GM12878 (cell line): ENCODE data around the gene RAD54L2. TPM values are rescaled to one million over a fixed set of nuclear protein-coding genes. Genes with fewer than 3 reads are reported as not detected.
"Not testable (repeated sequence)": the region's sequence is repeated elsewhere in the genome, so short reads cannot be mapped to it uniquely, and the experiment has no call there.

Experiments used
- ATAC-seq: fragments of 200-7000 bp; cut with Tn5 transposase; 3 replicates; pipeline ENCODE4 v1.9.1; 2020; ENCODE audit warnings: mild to moderate bottlenecking, moderate library complexity
- BruUV-seq: library from RNA; stranded (reverse); fragments of 400-500 nt; replicated peaks from 2 replicates; lab custom pipeline; 2021; lab: Mats Ljungman, UMichigan
- CTCF ChIA-PET: fragments of 300-600 bp; sonication (Branson Sonifier 250); formaldehyde crosslinking; extraction: SDS; loops from one replicate; lab custom pipeline; 2021; ENCODE audit warnings: inconsistent platforms; lab: Yijun Ruan, JAX
- POLR2A ChIA-PET: fragments of 350-600 bp; formaldehyde crosslinking; extraction: SDS; loops from one replicate; lab custom pipeline; 2021; ENCODE audit warnings: inconsistent platforms; lab: Charles Lee
- RAD21 ChIA-PET: fragments of 300-600 bp; sonication (Branson Sonifier 250); formaldehyde crosslinking; loops from one replicate; lab custom pipeline; 2023; ENCODE audit warnings: antibody characterized with exemption; ENCODE audit not compliant: unreplicated experiment; lab: Charles Lee
- SMC1A ChIA-PET: fragments of 300-600 bp; sonication (Branson Sonifier 250); formaldehyde crosslinking; loops from one replicate; lab custom pipeline; 2023; ENCODE audit not compliant: unreplicated experiment, uncharacterized antibody; lab: Charles Lee
- DNase-seq: peaks from one replicate; pipeline ENCODE4 v3.0.0-alpha.2; 2011; ENCODE audit warnings: low read depth, low spot score
- FAIRE-seq: peaks from 3 replicates; lab custom pipeline; 2011; peaks lifted over from hg19 to GRCh38; lab: Jason Lieb, UNC
- H2AFZ ChIP-seq: 2 replicates; pipeline ENCODE4 v1.6.0; 2011; ENCODE audit warnings: low read depth, low read length, control low read depth; ENCODE audit not compliant: control insufficient read depth
- H3K27ac ChIP-seq: 2 replicates; pipeline ENCODE4 v1.5.1; 2011; ENCODE audit warnings: control low read depth; ENCODE audit not compliant: control insufficient read depth, insufficient read depth
- H3K27me3 ChIP-seq, 2 experiments: replicated peaks in 1 of 2; 2 replicates each; pipeline versions ENCODE4 v1.6.0 to v1.6.1; 2011; ENCODE audit warnings: low read length in 1 of 2; ENCODE audit not compliant: control insufficient read depth in 2 of 2, insufficient read depth in 2 of 2
- H3K36me3 ChIP-seq, 2 experiments: 2 replicates each; pipeline ENCODE4 v1.5.1; 2011; ENCODE audit warnings: low read length in 1 of 2; ENCODE audit not compliant: control insufficient read depth in 2 of 2, insufficient read depth in 2 of 2
- H3K4me1 ChIP-seq: 2 replicates; pipeline ENCODE4 v1.6.1; 2011; ENCODE audit warnings: mild to moderate bottlenecking, low read length, moderate library complexity, mixed read lengths; ENCODE audit not compliant: control insufficient read depth, insufficient read depth
- H3K4me2 ChIP-seq: 2 replicates; pipeline ENCODE4 v1.6.0; 2011; ENCODE audit warnings: control low read depth; ENCODE audit not compliant: control insufficient read depth, insufficient read depth
- H3K4me3 ChIP-seq: fragments of 200-600 bp; sonication (generic); 2 replicates; pipeline ENCODE4 v1.5.1; 2016
- H3K79me2 ChIP-seq: 2 replicates; pipeline ENCODE4 v1.6.0; 2011; ENCODE audit warnings: low read length; ENCODE audit not compliant: control insufficient read depth, insufficient read depth
- H3K9ac ChIP-seq: 2 replicates; pipeline ENCODE4 v1.8.0; 2011; ENCODE audit warnings: low read length, control low read depth, mixed read lengths; ENCODE audit not compliant: control insufficient read depth, insufficient read depth
- H3K9me3 ChIP-seq: replicated peaks from 3 replicates; pipeline ENCODE4 v1.5.1; 2011; ENCODE audit warnings: mild to moderate bottlenecking, low read length; ENCODE audit not compliant: control insufficient read depth, insufficient read depth
- H4K20me1 ChIP-seq: 2 replicates; pipeline ENCODE4 v1.6.0; 2011; ENCODE audit not compliant: control insufficient read depth, insufficient read depth
- BCL11A ChIP-seq: IDR thresholded peaks from 2 replicates; pipeline ENCODE4 v1.6.1; 2011; ENCODE audit warnings: low read depth, low read length
- CEBPB ChIP-seq, 2 experiments: fragments of 150-350 bp in 1 of 2; IDR thresholded peaks; 2 replicates each; pipeline ENCODE4 v1.6.1; 2012 to 2014; ENCODE audit warnings: low read depth in 2 of 2, low read length in 2 of 2, borderline replicate concordance in 1 of 2, inconsistent platforms in 1 of 2
- IKZF2 ChIP-seq, 2 experiments: fragments of 450-650 bp; IDR thresholded peaks; 2 replicates each; pipeline ENCODE4 v1.6.1; 2017; ENCODE audit warnings: mild to moderate bottlenecking in 2 of 2, moderate library complexity in 2 of 2
- RAD21 ChIP-seq: IDR thresholded peaks from 2 replicates; pipeline ENCODE4 v1.6.1; 2011; ENCODE audit warnings: mild to moderate bottlenecking, low read depth, low read length, moderate library complexity; ENCODE audit not compliant: insufficient read depth
- RUNX3 ChIP-seq: IDR thresholded peaks from 2 replicates; pipeline ENCODE4 v1.6.1; 2012; ENCODE audit warnings: low read length, inconsistent platforms
- TCF7 ChIP-seq: IDR thresholded peaks from 2 replicates; pipeline ENCODE4 v1.6.1; 2014; ENCODE audit warnings: antibody characterized with exemption, borderline replicate concordance
- WGBS: methylation state at CpG from one replicate; pipeline ENCODE4 v1.1.6; 2016; ENCODE audit warnings: low lambda C conversion rate; ENCODE audit not compliant: insufficient replicate concordance, insufficient coverage; ENCODE audit errors: missing lambda C conversion rate; 5-methylcytosine and 5-hydroxymethylcytosine counted together
- in situ Hi-C: fragments of 300-500 bp; cut with MboI; formaldehyde crosslinking; loops from 9 replicates; pipeline ENCODE4 v1.14.3; 2018; ENCODE audit warnings: mixed read lengths
- intact Hi-C: fragments of 100-400 bp; cut with micrococcal nuclease; formaldehyde crosslinking; loops from one replicate; pipeline ENCODE4 v1.14.2; 2022; ENCODE audit not compliant: unreplicated experiment
- polyA plus RNA-seq, 11 experiments: library from polyadenylated mRNA; depleted of rRNA in 4 of 11; unstranded in 6 of 11; stranded (reverse) in 5 of 11; fragments of >200 nt; fragmentation: Nextera tagmentation in 4 of 11; fragmentation: Illumina TruSeq in 1 of 11; extraction: Ambion mirVana in 4 of 11; extraction: Trizol in 1 of 11; gene quantifications; 1 replicate in 1 of 11; 2 replicates in 10 of 11; pipeline versions ENCODE4 v1.2.1 to v1.2.3, GENCODE V29; 2011 to 2016; ENCODE audit warnings: inconsistent platforms in 2 of 11, missing spikeins in 2 of 11, low read depth in 1 of 11
- total RNA-seq, 4 experiments: library from RNA; depleted of rRNA in 3 of 4; stranded (reverse); fragments of >200 nt in 3 of 4; fragmentation: Illumina TruSeq in 1 of 4; extraction: Trizol in 1 of 4; gene quantifications; 2 replicates each; pipeline versions ENCODE4 v1.2.1 to v1.2.3, GENCODE V29; 2013 to 2021
- TF ChIP-seq, protein P1 (sequence below): IDR thresholded peaks from 2 replicates; pipeline ENCODE4 v1.6.1; 2012; ENCODE audit warnings: improper control_type of control experiment, low read depth, low read length; ENCODE audit not compliant: insufficient replicate concordance
- TF ChIP-seq, protein P2 (sequence below): IDR thresholded peaks from 2 replicates; pipeline ENCODE4 v1.6.1; 2011; ENCODE audit warnings: low read depth, mild to moderate bottlenecking, low read length, moderate library complexity, borderline replicate concordance; ENCODE audit errors: extremely low read depth

RAD54L2 gene
- total and polyA plus RNA-seq, 10 of the 15 experiments (the other 5 are each of a cell fraction or from before 2014, with no cell fraction given), result 2.2 to 23.8 (median 11.1) TPM

DNA sequence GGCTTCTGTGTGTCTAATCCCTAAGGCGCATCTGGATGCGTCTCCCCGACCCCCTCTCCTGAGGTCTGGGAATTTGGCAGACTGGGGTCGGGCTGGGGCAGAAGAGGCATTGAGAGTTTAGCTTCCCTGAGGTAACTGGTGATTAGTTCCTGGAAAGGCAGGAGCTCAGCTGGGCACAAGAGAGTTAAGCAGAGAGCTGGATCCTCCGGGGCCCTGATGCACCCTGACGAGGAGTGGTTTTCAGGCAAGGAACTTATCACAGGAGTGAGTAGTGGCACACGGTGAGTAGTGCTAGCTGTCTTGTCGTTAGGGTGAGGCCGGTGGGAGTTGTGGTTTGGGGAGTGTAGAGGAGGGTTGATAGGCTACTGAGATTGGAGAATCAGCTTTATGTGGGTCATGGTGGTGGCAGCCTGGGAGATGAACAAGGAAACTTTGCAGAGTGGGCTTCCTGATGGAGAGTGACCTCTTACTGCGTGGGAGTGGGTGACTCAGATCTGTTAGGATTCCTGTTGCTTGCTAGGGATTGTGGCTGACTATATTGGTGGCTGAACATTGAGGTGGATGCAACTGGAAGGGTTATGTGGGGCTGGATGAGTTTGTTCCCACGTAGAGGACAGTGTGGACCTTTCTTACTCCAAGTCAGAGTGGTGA lies 897 bp downstream of the RAD54L2 start:
- Histone ChIP-seq H3K27me3 (no peaks in the 10 kb centered on the region), H4K20me1 (no peaks in the 10 kb centered on the region), H3K4me3 (peak overlapping the region; percentile 97), H3K9ac (peak overlapping the region; percentile 82), H3K79me2 (peaks cover 25% of the 10 kb centered on the region), H3K36me3 (peaks cover 0 to 3% of the 10 kb centered on the region in 2 experiments; a peak in 2 of 4 replicates), H3K4me2 (peak overlapping the region; percentile 78), H3K27ac (peak overlapping the region; percentile 62), H2AFZ (peak overlapping the region; percentile 79), H3K4me1 (no peaks in the 10 kb centered on the region; the same call in 1 of the 2 replicates), H3K9me3 (no peaks in the 10 kb centered on the region)
- WGBS, result 15% methylated on average over 11 of the region's 11 CpGs
- in situ Hi-C loops, result no loop called here
- CTCF ChIA-PET, result interaction anchor here (0.7 to 7.2 kb wide), 7 partner anchors 11 to 143 kb away, joined by 3 to 72 read pairs (median 5); partner anchors contain the start of gene DCAF1
- FAIRE-seq (no peak), ATAC-seq (peak; percentile 37), DNase-seq (no peak)
- TF ChIP-seq IKZF2 (IDR thresholded peaks at IDR 0.05) (peak; percentile 28 to 33; a peak in 3 of 4 replicates), CEBPB (IDR thresholded peaks at IDR 0.05; ENCODE audit: borderline replicate concordance in 1 of 2, low read depth in 2 of 2, low read length in 2 of 2) (no peak), RUNX3 (peak; percentile 50), RAD21 (no peak), BCL11A (no peak), TCF7 (no peak)
- TF ChIP-seq, protein P1, sequence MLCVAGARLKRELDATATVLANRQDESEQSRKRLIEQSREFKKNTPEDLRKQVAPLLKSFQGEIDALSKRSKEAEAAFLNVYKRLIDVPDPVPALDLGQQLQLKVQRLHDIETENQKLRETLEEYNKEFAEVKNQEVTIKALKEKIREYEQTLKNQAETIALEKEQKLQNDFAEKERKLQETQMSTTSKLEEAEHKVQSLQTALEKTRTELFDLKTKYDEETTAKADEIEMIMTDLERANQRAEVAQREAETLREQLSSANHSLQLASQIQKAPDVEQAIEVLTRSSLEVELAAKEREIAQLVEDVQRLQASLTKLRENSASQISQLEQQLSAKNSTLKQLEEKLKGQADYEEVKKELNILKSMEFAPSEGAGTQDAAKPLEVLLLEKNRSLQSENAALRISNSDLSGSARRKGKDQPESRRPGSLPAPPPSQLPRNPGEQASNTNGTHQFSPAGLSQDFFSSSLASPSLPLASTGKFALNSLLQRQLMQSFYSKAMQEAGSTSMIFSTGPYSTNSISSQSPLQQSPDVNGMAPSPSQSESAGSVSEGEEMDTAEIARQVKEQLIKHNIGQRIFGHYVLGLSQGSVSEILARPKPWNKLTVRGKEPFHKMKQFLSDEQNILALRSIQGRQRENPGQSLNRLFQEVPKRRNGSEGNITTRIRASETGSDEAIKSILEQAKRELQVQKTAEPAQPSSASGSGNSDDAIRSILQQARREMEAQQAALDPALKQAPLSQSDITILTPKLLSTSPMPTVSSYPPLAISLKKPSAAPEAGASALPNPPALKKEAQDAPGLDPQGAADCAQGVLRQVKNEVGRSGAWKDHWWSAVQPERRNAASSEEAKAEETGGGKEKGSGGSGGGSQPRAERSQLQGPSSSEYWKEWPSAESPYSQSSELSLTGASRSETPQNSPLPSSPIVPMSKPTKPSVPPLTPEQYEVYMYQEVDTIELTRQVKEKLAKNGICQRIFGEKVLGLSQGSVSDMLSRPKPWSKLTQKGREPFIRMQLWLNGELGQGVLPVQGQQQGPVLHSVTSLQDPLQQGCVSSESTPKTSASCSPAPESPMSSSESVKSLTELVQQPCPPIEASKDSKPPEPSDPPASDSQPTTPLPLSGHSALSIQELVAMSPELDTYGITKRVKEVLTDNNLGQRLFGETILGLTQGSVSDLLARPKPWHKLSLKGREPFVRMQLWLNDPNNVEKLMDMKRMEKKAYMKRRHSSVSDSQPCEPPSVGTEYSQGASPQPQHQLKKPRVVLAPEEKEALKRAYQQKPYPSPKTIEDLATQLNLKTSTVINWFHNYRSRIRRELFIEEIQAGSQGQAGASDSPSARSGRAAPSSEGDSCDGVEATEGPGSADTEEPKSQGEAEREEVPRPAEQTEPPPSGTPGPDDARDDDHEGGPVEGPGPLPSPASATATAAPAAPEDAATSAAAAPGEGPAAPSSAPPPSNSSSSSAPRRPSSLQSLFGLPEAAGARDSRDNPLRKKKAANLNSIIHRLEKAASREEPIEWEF, result no peak
- TF ChIP-seq, protein P2, sequence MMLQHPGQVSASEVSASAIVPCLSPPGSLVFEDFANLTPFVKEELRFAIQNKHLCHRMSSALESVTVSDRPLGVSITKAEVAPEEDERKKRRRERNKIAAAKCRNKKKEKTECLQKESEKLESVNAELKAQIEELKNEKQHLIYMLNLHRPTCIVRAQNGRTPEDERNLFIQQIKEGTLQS, result no peak
- POLR2A ChIA-PET, result interaction anchor here (0.5 to 4.5 kb wide), 7 partner anchors 11 to 404 kb away, joined by 3 to 38 read pairs (median 5); partner anchors contain the start of gene DCAF1
- RAD21 ChIA-PET, result interaction anchor here (0.8 to 7.3 kb wide), 5 partner anchors 18 to 143 kb away, joined by 3 to 69 read pairs (median 5); partner anchors contain the start of gene DCAF1
- BruUV-seq, result no TSS peak
- intact Hi-C loops, result no loop called here
- SMC1A ChIA-PET, result interaction anchor here (0.6 to 3.7 kb wide), 7 partner anchors 17 to 142 kb away, joined by 3 to 29 read pairs (median 3); partner anchors contain the start of gene DCAF1

DNA sequence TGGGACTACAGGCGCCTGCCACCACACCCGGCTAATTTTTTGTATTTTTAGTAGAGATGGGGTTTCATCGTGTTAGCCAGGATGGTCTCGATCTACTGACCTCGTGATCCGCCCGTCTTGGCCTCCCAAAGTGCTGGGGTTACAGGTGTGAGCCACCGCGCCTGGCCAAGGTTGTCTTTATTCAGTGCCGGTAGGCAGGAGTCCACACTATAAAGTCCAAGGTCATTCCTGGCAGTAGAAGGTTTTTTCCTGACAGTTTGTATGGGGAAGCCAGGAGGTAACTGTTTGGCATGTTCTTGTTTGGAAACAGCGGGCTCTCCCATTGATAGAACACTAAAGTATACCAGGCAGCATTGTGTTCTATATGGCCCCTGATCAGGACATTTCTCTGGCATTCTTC lies 4.1 kb downstream of the RAD54L2 start:
- H3K27ac ChIP-seq, H3K27me3 ChIP-seq, DNase-seq, FAIRE-seq, intact Hi-C loops, H4K20me1 ChIP-seq, H3K4me2 ChIP-seq, H2AFZ ChIP-seq, ATAC-seq, BruUV-seq, H3K9ac ChIP-seq, POLR2A ChIA-PET, H3K9me3 ChIP-seq, H3K4me3 ChIP-seq, in situ Hi-C loops, H3K4me1 ChIP-seq: not testable (repeated sequence)
- peaks cover 0 to 10% of the 10 kb centered on the region in 2 experiments; a peak in 2 of 4 replicates for H3K36me3 ChIP-seq
- over 99% methylated on average over 11 of the region's 11 CpGs for WGBS
- H3K79me2 ChIP-seq, result peaks cover 25% of the 10 kb centered on the region
- RAD21 ChIA-PET, result interaction anchor here (1.0 to 7.3 kb wide), 2 partner anchors 42 to 126 kb away, joined by 3 to 69 read pairs; partner anchors contain the start of gene DCAF1
- SMC1A ChIA-PET, result interaction anchor here (0.8 to 3.7 kb wide), 4 partner anchors 25 to 139 kb away, joined by 3 to 29 read pairs (median 4); partner anchors contain the start of gene DCAF1
- CTCF ChIA-PET, result interaction anchor here (1.1 to 7.2 kb wide), 2 partner anchors 11 to 41 kb away, joined by 3 to 72 read pairs; partner anchors contain the start of gene DCAF1
